NCI-H2196 treated with DMSO at 0.1 percent for 48 hours (cell line): ENCODE data around the gene HRH4.

ENCODE experiments used
- DNase-seq: peaks from one replicate; lab custom pipeline; 2025; ENCODE audit not compliant: unreplicated experiment; lab: John Stamatoyannopoulos, UW

Gene HRH4, protein sequence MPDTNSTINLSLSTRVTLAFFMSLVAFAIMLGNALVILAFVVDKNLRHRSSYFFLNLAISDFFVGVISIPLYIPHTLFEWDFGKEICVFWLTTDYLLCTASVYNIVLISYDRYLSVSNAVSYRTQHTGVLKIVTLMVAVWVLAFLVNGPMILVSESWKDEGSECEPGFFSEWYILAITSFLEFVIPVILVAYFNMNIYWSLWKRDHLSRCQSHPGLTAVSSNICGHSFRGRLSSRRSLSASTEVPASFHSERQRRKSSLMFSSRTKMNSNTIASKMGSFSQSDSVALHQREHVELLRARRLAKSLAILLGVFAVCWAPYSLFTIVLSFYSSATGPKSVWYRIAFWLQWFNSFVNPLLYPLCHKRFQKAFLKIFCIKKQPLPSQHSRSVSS

DNA sequence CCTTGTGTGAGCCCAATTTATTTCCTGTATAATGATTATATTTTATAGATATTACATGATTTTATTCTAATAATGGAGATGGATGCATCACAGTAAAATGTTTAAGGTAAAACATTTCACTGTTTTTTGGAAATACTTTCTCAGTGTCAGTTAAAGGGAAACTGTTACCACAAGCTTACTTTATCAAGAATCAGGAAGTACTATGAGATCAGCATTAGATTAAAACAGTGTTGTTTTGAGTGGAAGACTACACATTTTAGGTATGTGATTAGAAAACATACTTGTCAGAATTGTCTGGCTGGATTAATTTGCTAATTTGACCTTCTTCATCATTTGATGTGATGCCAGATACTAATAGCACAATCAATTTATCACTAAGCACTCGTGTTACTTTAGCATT lies at the start of gene HRH4:
TSS of gene HRH4 (plus strand) at position 250 of the 400 bp plus-strand sequence. CDS start at position 342, 92 bp downstream.
- DNase-seq, result no peak

DNA sequence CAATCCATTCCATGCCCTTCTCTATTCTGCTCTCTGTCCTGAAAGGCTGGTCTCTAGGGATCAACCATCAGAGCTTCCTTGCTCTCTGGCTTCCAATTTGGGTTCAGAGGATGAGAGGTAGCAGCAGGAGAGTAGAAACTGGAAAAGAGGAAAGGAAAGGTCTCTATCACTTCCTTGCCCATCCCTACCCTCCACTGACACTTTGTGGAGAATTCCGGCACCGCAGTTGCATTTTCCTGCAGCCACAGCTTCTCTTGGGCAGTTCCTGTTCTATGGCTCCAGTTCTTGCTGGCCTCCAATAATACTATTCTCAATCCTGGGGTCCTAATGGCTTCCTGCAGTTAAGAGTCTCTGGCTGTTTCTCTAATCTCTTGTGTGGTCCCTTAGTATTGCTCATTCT lies 47.3 kb upstream of the HRH4 start:
- no peak for DNase-seq

DNA sequence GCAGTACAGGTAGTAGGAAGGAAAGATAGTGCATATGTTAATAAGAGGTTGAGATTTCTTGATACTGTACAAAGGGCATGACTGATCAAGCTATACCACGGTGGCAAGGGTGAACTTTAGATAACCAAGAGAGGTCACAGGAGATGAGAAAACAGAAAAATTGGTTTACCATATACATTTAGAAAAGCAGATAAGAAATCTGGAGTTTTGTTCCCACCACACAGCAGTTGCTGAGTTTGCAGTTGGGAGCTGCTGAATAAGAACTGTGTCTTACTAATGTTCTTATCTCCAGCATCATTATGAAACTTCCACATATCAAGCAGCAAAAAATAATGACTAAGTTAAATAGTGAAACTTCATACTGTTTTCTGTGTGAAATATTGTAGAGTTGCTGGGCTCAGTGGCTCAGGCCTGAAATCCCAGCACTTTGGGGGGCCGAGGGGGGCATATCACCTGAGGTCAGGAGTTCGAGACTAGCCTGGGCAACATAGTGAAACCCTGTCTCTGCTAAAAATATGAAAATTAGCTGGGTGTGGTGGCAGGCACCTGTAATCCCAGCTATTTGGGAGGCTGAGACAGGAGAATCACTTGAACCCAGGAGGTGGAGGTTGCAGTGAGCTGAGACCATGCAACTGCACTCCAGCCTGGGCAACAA lies 46.0 kb upstream of the HRH4 start:
- DNase-seq, result no peak

DNA sequence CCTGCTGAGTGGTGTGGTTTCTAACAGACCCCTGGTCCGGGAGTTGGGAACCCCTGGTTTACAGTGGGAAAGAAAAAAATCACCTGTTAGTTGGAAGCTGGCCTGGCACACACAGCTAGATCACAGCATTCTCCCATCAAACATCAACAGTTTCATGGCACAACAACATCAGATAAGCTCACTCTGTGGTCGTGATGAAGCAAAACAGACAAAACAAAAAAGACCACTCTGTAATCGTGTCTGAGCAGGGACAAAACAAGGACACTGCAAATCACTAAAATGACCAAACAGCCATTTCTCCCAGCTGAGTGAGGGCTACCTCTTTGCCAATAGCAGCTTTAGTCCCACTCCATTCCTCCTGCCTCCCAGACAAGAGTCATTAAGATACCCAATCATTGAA lies 43.0 kb upstream of the HRH4 start:
- no peak for DNase-seq

DNA sequence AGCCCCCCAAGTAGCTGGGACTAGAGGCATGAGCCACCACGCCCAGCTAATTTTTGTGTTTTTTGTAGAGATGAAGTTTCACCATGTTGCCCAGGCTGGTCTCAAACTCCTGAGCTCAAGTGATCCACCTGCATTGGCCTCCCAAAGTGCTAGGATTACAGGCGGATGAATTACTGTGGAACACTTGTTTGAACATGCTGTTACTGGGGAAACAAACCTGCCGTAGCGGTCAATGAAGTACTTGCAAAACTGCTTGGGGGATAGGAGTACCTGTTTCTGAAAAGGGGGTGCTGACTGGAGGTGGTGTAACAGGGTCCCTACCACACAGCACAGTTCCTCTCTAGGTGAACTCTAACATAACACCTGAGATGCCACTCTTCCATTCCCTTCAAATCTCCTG lies 39.9 kb upstream of the HRH4 start:
- DNase-seq, result no peak

DNA sequence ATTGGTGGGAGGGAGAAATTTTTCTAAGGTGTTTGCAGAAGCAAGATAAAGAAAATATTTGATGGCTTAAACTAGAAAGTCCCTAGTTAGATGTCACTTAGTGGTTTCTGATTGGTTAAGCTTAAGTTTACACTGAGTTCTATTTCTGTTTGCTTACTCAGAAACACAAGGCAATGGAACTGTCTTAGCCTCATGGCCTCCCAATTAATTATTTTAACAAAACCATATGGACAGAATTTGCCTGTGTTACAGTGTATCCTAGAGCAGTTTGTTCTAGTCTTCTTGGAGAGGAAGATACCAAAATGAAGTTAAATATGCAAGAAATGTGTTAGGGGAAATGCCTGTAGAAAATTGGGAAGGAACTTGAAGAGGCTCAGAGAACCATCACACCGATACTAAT lies 38.6 kb upstream of the HRH4 start:
- DNase-seq, result no peak

DNA sequence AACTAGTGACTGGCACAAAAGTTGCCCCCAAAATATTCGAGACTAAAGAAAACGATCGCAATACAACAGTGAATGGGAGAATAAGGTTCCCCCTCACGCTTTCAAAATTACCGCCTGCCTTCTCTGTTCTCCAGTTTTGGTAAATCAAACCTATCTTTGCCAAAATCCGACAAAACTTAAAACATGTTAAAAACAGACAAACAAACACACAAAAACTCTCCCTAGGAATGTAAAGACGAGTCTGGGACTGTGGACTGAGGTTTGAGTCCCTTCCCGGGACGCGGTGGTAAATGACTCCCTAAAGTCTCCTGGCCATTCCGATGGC lies 34.4 kb upstream of the HRH4 start:
- DNase-seq, result no peak

DNA sequence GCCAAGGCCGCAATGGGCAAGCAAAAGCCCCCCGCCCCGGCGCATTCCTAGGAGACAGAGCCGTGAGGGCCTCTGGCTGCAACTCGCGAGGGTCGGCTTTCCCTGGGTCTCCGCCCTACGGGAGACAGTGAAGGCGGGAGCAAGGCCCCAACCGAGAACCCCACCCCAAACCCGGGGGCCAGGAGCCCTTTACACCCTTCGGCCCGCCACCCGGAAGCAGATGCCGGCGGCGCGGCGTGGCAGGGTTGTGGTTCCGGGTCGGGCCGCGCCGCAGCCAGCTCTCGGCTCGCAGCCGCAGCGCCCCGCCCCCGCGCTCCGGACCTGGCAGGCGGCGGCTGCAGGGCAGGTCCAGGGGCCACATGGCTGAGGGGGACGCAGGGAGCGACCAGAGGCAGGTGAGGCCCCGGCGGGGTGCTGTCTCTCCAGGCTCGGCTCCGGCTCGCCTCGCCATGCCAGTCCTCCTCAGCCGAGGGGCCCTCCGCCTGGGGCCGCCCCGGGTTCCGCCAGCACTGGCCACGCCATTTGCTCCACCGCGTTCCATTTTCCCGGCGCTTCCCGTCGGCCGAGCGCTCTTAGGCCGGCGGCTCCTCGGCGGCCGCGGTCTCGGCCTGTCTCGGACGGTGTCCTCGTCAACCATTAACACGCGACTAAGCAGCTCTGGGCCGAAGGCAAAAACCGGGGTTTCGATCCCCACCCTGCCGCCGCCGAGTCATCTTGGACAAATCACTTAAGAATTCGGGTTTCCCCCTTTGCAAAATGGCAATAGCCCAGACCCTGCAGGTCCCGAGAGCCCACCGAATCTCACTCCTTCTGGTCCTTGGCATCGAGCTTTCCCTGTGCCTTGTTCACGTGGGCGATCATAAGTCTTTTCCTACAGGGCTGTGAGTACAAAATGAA lies 33.8 kb upstream of the HRH4 start, which contains the start of gene IMPACT:
TSS of gene IMPACT (plus strand) at position 273 of the 897 bp plus-strand sequence. CDS start at position 360, 87 bp downstream.
- DNase-seq, result no peak

DNA sequence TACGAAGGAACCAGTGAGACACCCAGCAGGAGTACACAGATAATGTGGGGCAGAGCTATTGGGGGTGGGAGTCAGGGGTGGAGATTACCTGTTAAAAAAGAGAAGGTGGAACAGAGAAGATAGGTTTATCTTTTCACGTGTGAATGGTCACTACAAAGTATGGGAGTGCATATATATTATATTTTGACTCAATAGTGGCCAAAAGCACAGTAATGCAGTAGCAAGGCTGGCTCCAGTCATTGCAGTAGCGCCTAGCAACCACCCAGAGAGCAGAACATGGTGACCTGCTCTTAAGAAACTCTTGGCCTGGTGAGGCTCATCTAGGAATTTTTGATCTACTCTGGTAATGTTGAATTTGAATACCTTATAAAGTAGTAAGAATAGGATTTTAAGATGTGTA lies 33.0 kb upstream of the HRH4 start:
- no peak for DNase-seq

DNA sequence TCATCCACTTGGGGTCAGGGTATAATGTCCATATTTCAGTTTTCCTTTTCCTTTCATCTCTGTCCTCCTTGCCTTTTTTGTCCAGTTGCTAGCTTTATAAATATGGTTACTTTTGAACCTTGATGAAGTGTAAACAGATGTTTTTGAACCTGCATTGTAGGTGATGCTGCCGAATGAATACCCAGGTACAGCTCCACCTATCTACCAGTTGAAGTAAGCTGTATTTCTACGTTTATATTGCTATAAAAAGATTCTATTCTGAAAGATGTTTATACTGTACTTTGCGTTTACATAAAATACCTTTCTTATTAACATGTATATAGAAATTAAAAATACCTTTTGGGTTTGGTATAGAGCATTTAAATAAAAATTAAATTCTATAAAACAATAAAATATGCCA lies 31.7 kb upstream of the HRH4 start:
- DNase-seq, result no peak

DNA sequence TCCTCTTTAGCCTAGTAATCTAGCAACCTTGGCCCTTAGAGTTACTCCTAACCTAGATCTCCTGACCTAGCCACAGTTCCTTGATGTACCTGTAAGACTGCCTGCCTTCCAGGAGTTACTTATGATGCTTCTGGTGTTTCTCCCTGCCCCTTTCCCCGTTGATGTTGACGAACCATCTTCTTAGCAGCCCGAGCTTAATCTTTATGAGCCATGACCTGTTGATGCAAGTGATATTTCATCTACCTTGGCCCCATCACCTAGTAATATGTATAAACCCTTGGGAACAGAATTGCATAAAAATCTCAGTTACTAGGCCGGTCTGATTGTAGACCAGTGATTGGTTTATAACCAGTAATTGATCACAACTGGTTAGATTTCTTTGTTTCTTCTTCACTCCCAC lies 31.2 kb upstream of the HRH4 start:
- DNase-seq, result no peak

DNA sequence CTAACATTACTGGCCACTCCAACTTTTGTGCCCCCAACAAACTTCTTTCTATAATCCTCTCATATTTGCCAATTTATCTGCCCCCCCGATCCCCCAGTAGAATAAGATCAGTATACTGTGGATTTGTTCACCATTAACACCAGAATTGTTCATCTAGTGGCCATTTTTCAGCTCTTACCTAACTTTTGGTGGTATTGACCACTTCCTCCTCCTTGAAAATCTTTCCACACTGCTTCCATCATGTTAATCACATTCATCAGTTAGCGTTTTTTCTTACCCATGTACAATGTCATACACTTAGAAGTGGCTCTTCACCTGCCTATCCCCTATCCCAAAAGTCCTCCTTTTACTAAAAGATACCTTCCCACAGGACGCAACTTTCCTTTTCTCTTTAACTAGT lies 27.8 kb upstream of the HRH4 start:
- no peak for DNase-seq

DNA sequence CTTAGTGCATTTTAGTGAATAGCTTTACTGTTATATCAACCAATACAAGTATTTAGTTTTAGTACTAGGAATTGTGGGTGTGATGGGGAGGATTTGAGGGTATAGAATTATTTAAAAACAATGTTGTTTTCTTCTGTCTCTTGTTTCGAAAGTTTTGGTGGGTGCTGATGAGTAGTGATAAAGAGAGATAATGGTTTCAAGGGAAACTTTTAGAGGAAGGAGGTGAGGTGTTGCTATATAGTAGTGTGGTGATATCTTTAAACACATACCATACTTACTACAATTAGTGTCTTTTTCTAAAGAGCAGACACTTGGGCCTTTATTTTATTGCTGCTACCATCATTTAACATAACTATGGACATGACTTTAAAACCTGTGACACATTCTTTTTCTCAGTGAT lies 23.5 kb upstream of the HRH4 start:
- no peak for DNase-seq

DNA sequence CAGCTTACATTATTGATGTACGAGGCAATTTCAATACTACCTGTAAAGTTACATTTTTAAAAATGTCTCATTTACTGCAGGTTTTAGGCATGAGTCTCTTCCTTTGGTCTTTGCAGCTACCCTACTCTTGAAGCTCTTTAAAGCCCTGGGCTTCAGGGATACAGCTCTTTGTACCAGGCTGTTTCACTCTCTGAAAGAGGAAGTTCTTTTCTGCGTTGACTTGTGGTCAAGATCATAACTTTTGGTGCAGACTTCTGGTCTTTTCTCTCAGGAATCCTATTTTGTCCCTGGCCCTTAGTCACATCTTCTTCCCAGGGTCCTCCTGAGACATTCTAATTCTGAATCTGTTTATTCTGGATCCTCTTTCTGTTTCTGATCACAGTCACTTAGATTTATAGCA lies 16.6 kb upstream of the HRH4 start:
- no peak for DNase-seq

DNA sequence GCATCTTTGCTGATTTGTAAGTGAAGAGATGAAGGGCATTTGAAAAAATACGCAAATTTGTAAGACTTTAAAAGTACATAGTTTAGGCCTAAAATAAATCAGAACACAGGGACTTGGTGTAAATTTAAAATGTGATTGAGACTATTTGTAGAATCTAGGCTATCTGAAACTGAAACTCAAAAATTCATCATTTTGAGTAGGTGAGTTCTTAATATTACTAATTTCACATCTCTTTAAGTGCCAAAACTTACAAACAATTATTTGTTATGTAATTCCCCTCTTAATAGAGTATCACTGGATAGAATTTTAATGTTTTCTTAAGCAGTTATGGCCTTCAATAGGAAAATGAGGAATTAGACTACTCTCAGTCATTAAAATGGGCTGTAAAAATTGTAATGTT lies 14.0 kb upstream of the HRH4 start:
- no peak for DNase-seq

DNA sequence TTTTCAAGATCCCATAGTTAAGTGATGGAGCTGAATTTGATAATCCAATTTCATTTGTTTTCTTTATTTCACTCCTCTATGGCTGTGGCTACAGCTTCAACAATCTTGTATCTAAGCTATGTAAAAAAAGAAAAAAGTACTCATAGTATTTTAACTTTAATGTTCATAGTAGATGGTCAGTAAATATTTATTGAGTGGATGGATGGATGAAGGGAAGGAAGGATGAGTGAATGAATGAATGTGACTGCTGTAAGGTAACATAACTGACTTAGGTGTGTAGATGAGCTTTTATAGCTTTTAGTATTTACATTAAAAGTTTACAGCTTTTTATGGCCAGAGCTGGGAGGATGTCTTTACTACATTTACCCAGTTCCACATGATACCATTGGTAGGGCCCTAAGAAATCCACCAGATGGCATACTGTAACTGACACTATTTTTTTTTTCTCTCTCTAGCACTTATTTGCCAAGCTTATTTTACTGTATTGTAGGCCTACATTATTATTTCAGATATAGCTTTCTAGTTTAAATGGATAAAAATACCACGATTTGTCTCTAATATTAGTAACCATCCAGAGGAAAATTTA lies 13.4 kb upstream of the HRH4 start:
- no peak for DNase-seq

DNA sequence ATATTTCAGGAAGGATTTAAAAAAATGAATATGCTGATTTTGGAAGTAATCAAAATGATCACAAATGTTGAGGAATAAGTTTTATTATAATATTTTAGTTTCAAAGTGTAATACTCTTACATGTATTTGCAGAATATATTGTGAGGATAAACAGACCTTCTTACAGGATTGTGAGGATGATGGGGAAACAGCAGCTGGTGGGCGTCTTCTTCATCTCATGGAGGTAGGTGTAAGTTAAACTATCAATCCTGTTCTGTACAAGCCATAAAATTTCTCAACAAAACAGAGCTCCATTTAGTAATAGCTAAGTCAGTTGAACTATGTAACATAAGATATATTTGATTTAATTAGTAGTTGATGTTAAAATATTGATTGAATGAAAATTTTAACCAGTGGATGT lies 12.5 kb upstream of the HRH4 start:
- DNase-seq, result no peak

DNA sequence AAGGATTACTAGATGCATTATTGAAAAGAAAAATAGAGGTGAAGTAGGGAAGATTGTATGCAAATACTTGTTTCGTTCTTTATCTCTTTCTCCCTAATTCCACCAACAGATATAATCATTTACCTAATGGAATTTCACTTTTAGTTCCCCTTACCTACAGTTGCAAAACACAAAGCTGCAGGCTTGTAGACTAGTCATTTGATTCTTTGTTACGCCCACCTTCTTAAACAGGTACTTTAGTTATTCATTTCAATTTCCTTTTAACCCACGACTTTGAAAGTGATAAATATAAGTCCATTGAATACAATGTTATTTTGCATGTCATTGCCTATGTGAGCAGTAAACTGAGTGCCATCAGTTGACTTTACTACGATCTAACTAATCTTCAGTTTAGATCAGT lies 3.9 kb upstream of the HRH4 start:
- DNase-seq, result no peak

DNA sequence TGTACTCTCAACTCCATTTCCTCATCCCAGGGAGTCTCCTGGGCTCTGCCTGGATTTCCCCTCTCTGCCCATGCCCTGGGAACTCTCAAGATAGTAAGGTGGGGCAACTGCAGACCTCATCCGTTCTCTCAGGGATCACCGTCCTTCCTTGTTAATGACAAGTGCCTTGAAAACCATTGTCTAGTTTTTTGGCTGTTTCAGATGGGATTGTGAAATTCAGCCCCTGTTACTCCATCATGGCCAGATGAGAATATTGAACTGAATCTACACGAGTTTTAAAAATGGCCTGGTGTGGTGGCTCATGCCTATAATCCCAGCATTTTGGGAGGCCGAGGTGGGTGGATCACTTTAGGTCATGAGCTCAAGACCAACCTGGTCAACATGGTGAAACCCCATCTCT lies 665 bp upstream of the HRH4 start:
- no peak for DNase-seq

DNA sequence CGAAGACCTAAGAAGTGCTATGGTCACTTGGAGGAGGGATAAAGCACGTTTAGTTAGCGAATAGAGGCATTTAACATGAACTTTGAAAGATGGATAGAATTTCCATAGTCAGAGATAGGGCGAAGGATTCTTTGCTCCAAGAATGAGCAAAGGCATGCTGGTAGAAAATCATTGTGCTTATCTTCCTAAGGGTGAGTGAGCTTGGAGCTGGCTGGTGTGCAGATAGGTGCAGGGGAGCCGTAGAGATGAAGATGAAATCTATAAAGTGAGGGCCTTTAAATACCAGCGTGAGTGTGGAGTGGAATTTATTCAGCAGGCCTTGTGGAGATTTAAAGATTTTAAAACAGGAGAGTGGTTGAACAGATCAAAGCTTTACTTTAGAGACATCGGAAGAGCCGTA lies 1.6 kb downstream of the HRH4 start:
- no peak for DNase-seq
